Liver (tissue), 9 donors: Measurements from ENCODE around the gene CEP164. TPM values are rescaled to one million over a fixed set of nuclear protein-coding genes. Genes with fewer than 3 reads are reported as not detected.

Source experiments
- DNase-seq: peaks from one replicate; pipeline ENCODE4 v3.0.0-alpha.2; 2017; ENCODE audit warnings: low spot score
- H3K27ac ChIP-seq, 2 donors: one replicate each; pipeline ENCODE4 v1.7.0; 2013; ENCODE audit warnings: inconsistent platforms in 2 of 2, low read length in 2 of 2, control low read depth in 1 of 2, low read depth in 1 of 2, mild to moderate bottlenecking in 1 of 2
- H3K27me3 ChIP-seq, 4 donors: one replicate each; pipeline versions ENCODE4 v1.6.1 to v1.7.0; 2013; ENCODE audit warnings: low read length in 3 of 4, inconsistent platforms in 1 of 4, mild to moderate bottlenecking in 1 of 4, moderate library complexity in 1 of 4; ENCODE audit not compliant: control insufficient read depth in 4 of 4, insufficient read depth in 4 of 4
- H3K36me3 ChIP-seq, 4 donors: one replicate each; pipeline versions ENCODE4 v1.6.1 to v1.7.0; 2013; ENCODE audit warnings: low read length in 3 of 4, mild to moderate bottlenecking in 3 of 4, low read depth in 1 of 4, moderate library complexity in 1 of 4; ENCODE audit not compliant: control insufficient read depth in 4 of 4, insufficient read depth in 3 of 4
- H3K4me1 ChIP-seq, 4 donors: one replicate each; pipeline versions ENCODE4 v1.6.1 to v1.7.0; 2013; ENCODE audit warnings: low read length in 3 of 4, mild to moderate bottlenecking in 3 of 4, moderate library complexity in 1 of 4; ENCODE audit not compliant: control insufficient read depth in 4 of 4, insufficient read depth in 4 of 4
- H3K4me3 ChIP-seq, 3 donors: one replicate each; pipeline versions ENCODE4 v1.6.1 to v1.7.0; 2013; ENCODE audit warnings: low read length in 3 of 3, control low read depth in 1 of 3, low read depth in 1 of 3, mild to moderate bottlenecking in 1 of 3
- H3K9ac ChIP-seq, 2 donors: one replicate each; pipeline ENCODE4 v1.7.0; 2013; ENCODE audit warnings: low read length in 2 of 2, mild to moderate bottlenecking in 2 of 2, moderate library complexity in 2 of 2, control low read depth in 1 of 2, low read depth in 1 of 2
- H3K9me3 ChIP-seq, 4 donors: one replicate each; pipeline versions ENCODE4 v1.6.1 to v1.7.0; 2013; ENCODE audit warnings: low read length in 3 of 4; ENCODE audit not compliant: control insufficient read depth in 4 of 4
- ATF3 ChIP-seq: IDR thresholded peaks from 2 replicates; pipeline ENCODE4 v1.6.1; 2016; ENCODE audit warnings: antibody characterized with exemption
- CTCF ChIP-seq: fragments of 150-350 bp; IDR thresholded peaks from 2 replicates; pipeline ENCODE4 v1.5.1; 2017; ENCODE audit warnings: improper control_type of control experiment, low read depth, low read length; ENCODE audit not compliant: missing input control
- EGR1 ChIP-seq, 2 donors: IDR thresholded peaks; 2 replicates each; pipeline ENCODE4 v1.6.1; 2016 to 2018; ENCODE audit warnings: antibody characterized with exemption in 2 of 2, low read depth in 2 of 2
- FOXA1 ChIP-seq: IDR thresholded peaks from 2 replicates; pipeline ENCODE4 v1.6.1; 2016; ENCODE audit warnings: antibody characterized with exemption
- FOXA2 ChIP-seq: IDR thresholded peaks from 2 replicates; pipeline ENCODE4 v1.6.1; 2016; ENCODE audit warnings: antibody characterized with exemption
- GABPA ChIP-seq, 2 donors: IDR thresholded peaks in 1 of 2; conservative IDR thresholded peaks in 1 of 2; 2 replicates each; pipeline ENCODE4 v1.6.1; 2016; ENCODE audit warnings: antibody characterized with exemption in 2 of 2, mild to moderate bottlenecking in 1 of 2, moderate library complexity in 1 of 2
- HNF4A ChIP-seq, 2 donors: conservative IDR thresholded peaks; 2 replicates each; pipeline ENCODE4 v1.6.1; 2016; ENCODE audit warnings: antibody characterized with exemption in 2 of 2, mild to moderate bottlenecking in 2 of 2
- HNF4G ChIP-seq: IDR thresholded peaks from 2 replicates; pipeline ENCODE4 v1.6.1; 2016; ENCODE audit warnings: antibody characterized with exemption
- JUND ChIP-seq, 2 donors: IDR thresholded peaks; 2 replicates each; pipeline ENCODE4 v1.6.1; 2016; ENCODE audit warnings: antibody characterized with exemption in 2 of 2
- NR2F2 ChIP-seq: IDR thresholded peaks from 2 replicates; pipeline ENCODE4 v1.6.1; 2016; ENCODE audit warnings: antibody characterized with exemption
- RAD21 ChIP-seq, 2 donors: IDR thresholded peaks; 2 replicates each; pipeline ENCODE4 v1.6.1; 2016; ENCODE audit warnings: antibody characterized with exemption in 2 of 2, mild to moderate bottlenecking in 2 of 2
- RXRA ChIP-seq, 2 donors: IDR thresholded peaks; 2 replicates each; pipeline ENCODE4 v1.6.1; 2017 to 2018; ENCODE audit warnings: antibody characterized with exemption in 2 of 2, mild to moderate bottlenecking in 1 of 2
- SP1 ChIP-seq: IDR thresholded peaks from 2 replicates; pipeline ENCODE4 v1.6.1; 2018; ENCODE audit warnings: antibody characterized with exemption, mild to moderate bottlenecking
- TAF1 ChIP-seq: conservative IDR thresholded peaks from 2 replicates; pipeline ENCODE4 v1.6.1; 2016; ENCODE audit warnings: antibody characterized with exemption, mild to moderate bottlenecking
- YY1 ChIP-seq: IDR thresholded peaks from 2 replicates; pipeline ENCODE4 v1.6.1; 2016; ENCODE audit warnings: antibody characterized with exemption, mild to moderate bottlenecking
- ZBTB33 ChIP-seq: IDR thresholded peaks from 2 replicates; pipeline ENCODE4 v1.6.1; 2016; ENCODE audit warnings: antibody characterized with exemption
- WGBS: extraction: QIAGEN DNeasy Blood & Tissue Kit; methylation state at CpG from one replicate; pipeline ENCODE4 v1.1.7; 2013; 5-methylcytosine and 5-hydroxymethylcytosine counted together
- polyA plus RNA-seq, 2 donors: library from polyadenylated mRNA; stranded (reverse) in 1 of 2; unstranded in 1 of 2; fragments of 200-250 nt in 1 of 2; fragments of >200 nt in 1 of 2; fragmentation: Nextera tagmentation in 1 of 2; extraction: Ambion mirVana in 1 of 2; gene quantifications; one replicate each; pipeline versions ENCODE4 v1.2.1 to v1.2.3, GENCODE V29; 2013 to 2015
- total RNA-seq, 2 donors: library from RNA; depleted of rRNA; stranded (reverse); fragments of >200 nt; gene quantifications; one replicate each; pipeline ENCODE4 v1.2.3, GENCODE V29; 2014
- donor health status: healthy.
- donor health status: healthy.
- donor health status: healthy.
- donor health status: healthy.
- donor health status: healthy.

Gene CEP164
- total and polyA plus RNA-seq, 4 donors, result 4.1 to 12.3 (median 5.9) TPM

- no peak overlapping the region for H3K9ac ChIP-seq
- H3K36me3 ChIP-seq, result peaks cover 1 to 48% (median 25%) of the 10 kb centered on the region in 4 donors
- no peak overlapping the region for H3K27ac ChIP-seq
- peak; percentile 42 for TF ChIP-seq NR2F2
- TF ChIP-seq YY1, result no peak
- no peaks in the 10 kb centered on the region for H3K9me3 ChIP-seq
- no peak for DNase-seq
- H3K4me3 ChIP-seq, result no peak overlapping the region
- H3K4me1 ChIP-seq, result no peaks in the 10 kb centered on the region
- no peaks in the 10 kb centered on the region for H3K27me3 ChIP-seq
- 86% methylated on average over 12 of the region's 12 CpGs for WGBS
Observed at GRCh38 chr11:117378976-117379865, 51.6 kb downstream of the CEP164 start.

GRCh38 chr11:117380676-117381075, 53.0 kb downstream of the CEP164 start:
- Histone ChIP-seq H3K9me3 (no peaks in the 10 kb centered on the region), H3K27ac (no peak overlapping the region), H3K4me1 (no peaks in the 10 kb centered on the region), H3K4me3 (no peak overlapping the region), H3K27me3 (no peaks in the 10 kb centered on the region), H3K9ac (no peak overlapping the region), H3K36me3 (peaks cover 0 to 49% (median 23%) of the 10 kb centered on the region in 4 donors)
- no peak for DNase-seq
- WGBS, result 97% methylated on average over 4 of the region's 4 CpGs
- no peak for TF ChIP-seq SP1
- no peak for TF ChIP-seq HNF4A (conservative IDR thresholded peaks at IDR 0.05)
- TF ChIP-seq CTCF, result no peak
- TF ChIP-seq FOXA1, result no peak
- no peak for TF ChIP-seq TAF1

GRCh38 chr11:117381481-117382387, 54.1 kb downstream of the CEP164 start:
- H3K36me3 ChIP-seq, result peaks cover 0 to 43% (median 18%) of the 10 kb centered on the region in 4 donors
- H3K27ac ChIP-seq, result no peak overlapping the region
- no peak overlapping the region for H3K4me3 ChIP-seq
- H3K4me1 ChIP-seq, result no peaks in the 10 kb centered on the region
- no peaks in the 10 kb centered on the region for H3K27me3 ChIP-seq
- H3K9me3 ChIP-seq, result no peaks in the 10 kb centered on the region
- 95% methylated on average over 9 of the region's 9 CpGs for WGBS
- H3K9ac ChIP-seq, result no peak overlapping the region
- DNase-seq, result no peak
- TF ChIP-seq FOXA1 (no peak), RAD21 (IDR thresholded peaks at IDR 0.05) (no peak), ZBTB33 (no peak), JUND (IDR thresholded peaks at IDR 0.05) (no peak), TAF1 (no peak), EGR1 (IDR thresholded peaks at IDR 0.05; ENCODE audit: low read depth in 2 of 2) (no peak), NR2F2 (no peak), FOXA2 (no peak), GABPA (IDR thresholded peaks at IDR 0.05 in 1 of 2, conservative IDR thresholded peaks at IDR 0.05 in 1 of 2) (no peak), RXRA (IDR thresholded peaks at IDR 0.05) (no peak), CTCF (no peak), SP1 (no peak), HNF4G (no peak), HNF4A (conservative IDR thresholded peaks at IDR 0.05) (no peak), ATF3 (no peak), YY1 (no peak)
